ENCODE results near the gene TCERG1L. TPM values are rescaled to one million over a fixed set of nuclear protein-coding genes. Genes with fewer than 3 reads are reported as not detected.

TCERG1L gene
- total RNA-seq, 1 experiment from 2014 or later, result not detected

DNA sequence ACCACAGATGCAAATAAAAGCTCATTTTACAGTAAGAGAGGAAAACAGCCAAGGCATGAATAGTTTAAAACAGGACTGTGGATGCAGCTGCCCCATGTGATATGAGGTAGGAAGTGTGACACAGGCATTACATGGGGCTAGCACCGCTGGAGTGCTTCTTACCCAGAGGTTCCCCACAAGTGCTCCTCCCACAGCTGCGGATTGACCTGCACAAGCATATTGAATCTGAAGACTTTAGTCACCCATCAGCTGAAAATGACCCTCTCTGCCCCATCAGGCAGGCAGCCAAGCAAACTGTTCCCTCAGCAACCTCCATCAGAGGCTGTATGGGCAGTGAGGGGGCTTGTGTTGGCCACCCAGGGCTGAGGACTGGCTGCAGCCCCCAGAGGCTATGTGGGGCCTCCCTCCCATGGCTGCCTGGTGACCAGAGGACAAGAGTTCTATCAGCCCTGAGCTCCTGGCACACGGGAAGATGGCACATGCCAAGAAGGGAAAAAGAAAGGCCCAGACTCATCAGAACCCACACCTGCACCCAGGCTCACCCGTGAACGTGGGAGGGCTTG is 98.7 kb downstream of the TCERG1L start:
- ATAC-seq (no peak), DNase-seq (ENCODE audit: low read depth, low spot score) (no peak)
- CTCF ChIA-PET, result no interaction called here
- BruUV-seq (replicated peaks), result no TSS peak
- H3K27ac ChIP-seq (ENCODE audit: low read length), result no peak overlapping the region
- in situ Hi-C loops (cut with HindIII; ENCODE audit: low pct_unique_long_range_greater_than_20kb, low sequenced_read_pairs) (no loop called here), intact Hi-C loops (cut with micrococcal nuclease; ENCODE audit: unreplicated experiment) (no loop called here)
- H3K36me3 ChIP-seq (ENCODE audit: control insufficient read depth, insufficient read depth, low read length), result no peaks in the 10 kb centered on the region
- peaks cover 6% of the 10 kb centered on the region for H3K27me3 ChIP-seq (ENCODE audit: control insufficient read depth, insufficient read depth, low read length)
- no peak overlapping the region for H3K4me3 ChIP-seq (ENCODE audit: low read depth in 2 of 2, low read length in 2 of 2)
- no peaks in the 10 kb centered on the region for H3K4me1 ChIP-seq (ENCODE audit: control insufficient read depth, insufficient read depth, low read length)
- TF ChIP-seq TCF7L2 (IDR thresholded peaks at IDR 0.05; ENCODE audit: low read depth, low read length) (no peak), POLR2AphosphoS5 (IDR thresholded peaks at IDR 0.05; ENCODE audit: low read depth, low read length) (no peak), SIN3A (IDR thresholded peaks at IDR 0.05; ENCODE audit: borderline replicate concordance, insufficient read depth, low read depth, low read length) (no peak), REST (IDR thresholded peaks at IDR 0.05; ENCODE audit: insufficient read depth in 1 of 2, low read depth in 2 of 2, low read length in 1 of 2) (no peak)
- TF ChIP-seq, protein P1, sequence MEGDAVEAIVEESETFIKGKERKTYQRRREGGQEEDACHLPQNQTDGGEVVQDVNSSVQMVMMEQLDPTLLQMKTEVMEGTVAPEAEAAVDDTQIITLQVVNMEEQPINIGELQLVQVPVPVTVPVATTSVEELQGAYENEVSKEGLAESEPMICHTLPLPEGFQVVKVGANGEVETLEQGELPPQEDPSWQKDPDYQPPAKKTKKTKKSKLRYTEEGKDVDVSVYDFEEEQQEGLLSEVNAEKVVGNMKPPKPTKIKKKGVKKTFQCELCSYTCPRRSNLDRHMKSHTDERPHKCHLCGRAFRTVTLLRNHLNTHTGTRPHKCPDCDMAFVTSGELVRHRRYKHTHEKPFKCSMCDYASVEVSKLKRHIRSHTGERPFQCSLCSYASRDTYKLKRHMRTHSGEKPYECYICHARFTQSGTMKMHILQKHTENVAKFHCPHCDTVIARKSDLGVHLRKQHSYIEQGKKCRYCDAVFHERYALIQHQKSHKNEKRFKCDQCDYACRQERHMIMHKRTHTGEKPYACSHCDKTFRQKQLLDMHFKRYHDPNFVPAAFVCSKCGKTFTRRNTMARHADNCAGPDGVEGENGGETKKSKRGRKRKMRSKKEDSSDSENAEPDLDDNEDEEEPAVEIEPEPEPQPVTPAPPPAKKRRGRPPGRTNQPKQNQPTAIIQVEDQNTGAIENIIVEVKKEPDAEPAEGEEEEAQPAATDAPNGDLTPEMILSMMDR (IDR thresholded peaks at IDR 0.05), result no peak
- POLR2A ChIA-PET, result no interaction called here
- H3K9me3 ChIP-seq (ENCODE audit: control insufficient read depth, insufficient read depth, low read depth, low read length), result no peaks in the 10 kb centered on the region

DNA sequence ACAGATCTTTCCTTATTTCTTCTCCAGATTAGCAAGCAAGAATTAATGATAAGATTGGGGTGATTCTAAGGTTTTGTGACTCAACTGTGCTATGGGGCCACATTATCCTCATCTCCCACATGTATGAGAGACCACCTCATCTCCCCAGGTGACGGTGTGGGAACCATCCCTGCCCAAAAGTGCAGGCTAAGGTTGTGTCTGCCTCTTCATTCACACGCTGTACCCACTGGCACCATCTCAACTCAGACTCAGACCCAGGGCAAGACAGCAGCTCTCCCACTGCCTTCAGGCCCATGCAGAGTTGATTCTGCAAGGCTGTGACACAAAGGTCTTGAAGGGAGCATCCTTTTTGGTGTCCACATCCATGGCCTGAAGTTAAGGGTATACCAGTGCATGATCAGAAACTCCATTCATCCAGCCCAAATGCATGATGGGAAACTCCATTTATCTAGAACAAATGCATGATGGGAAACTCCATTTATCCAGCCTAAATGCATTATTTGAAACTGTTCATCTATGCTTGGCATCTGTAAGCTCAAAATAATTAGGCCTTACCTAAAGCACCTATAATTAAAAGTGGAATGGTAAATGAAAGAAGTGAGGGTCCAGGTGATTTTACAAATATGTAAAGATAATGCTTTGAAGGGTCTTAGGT is 99.4 kb downstream of the TCERG1L start:
- Histone ChIP-seq H3K27me3 (ENCODE audit: control insufficient read depth, insufficient read depth, low read length) (peaks cover 6% of the 10 kb centered on the region), H3K4me1 (ENCODE audit: control insufficient read depth, insufficient read depth, low read length) (no peaks in the 10 kb centered on the region), H3K36me3 (ENCODE audit: control insufficient read depth, insufficient read depth, low read length) (no peaks in the 10 kb centered on the region), H3K9me3 (ENCODE audit: control insufficient read depth, insufficient read depth, low read depth, low read length) (no peaks in the 10 kb centered on the region), H3K27ac (ENCODE audit: low read length) (no peak overlapping the region), H3K4me3 (ENCODE audit: low read depth in 2 of 2, low read length in 2 of 2) (no peak overlapping the region)
- ATAC-seq (no peak), DNase-seq (ENCODE audit: low read depth, low spot score) (no peak)
- no TSS peak for BruUV-seq (replicated peaks)
- ChIA-PET CTCF (no interaction called here), POLR2A (no interaction called here)
- intact Hi-C loops (cut with micrococcal nuclease; ENCODE audit: unreplicated experiment) (no loop called here), in situ Hi-C loops (cut with HindIII; ENCODE audit: low pct_unique_long_range_greater_than_20kb, low sequenced_read_pairs) (no loop called here)
- TF ChIP-seq TCF7L2 (IDR thresholded peaks at IDR 0.05; ENCODE audit: low read depth, low read length) (no peak), SIN3A (IDR thresholded peaks at IDR 0.05; ENCODE audit: borderline replicate concordance, insufficient read depth, low read depth, low read length) (no peak), POLR2AphosphoS5 (IDR thresholded peaks at IDR 0.05; ENCODE audit: low read depth, low read length) (no peak), REST (IDR thresholded peaks at IDR 0.05; ENCODE audit: insufficient read depth in 1 of 2, low read depth in 2 of 2, low read length in 1 of 2) (no peak)
- TF ChIP-seq, protein P1 (IDR thresholded peaks at IDR 0.05), result no peak

All from Panc1 (cell line).